WTC11 (cell line): ENCODE data around the gene NAXE.

ENCODE experiments used
- ATF1 ChIP-seq: sonication (generic); formaldehyde crosslinking; IDR thresholded peaks from 2 replicates; pipeline ENCODE4 v1.8.1; 2023; ENCODE audit warnings: mild to moderate bottlenecking, moderate library complexity, missing genetic modification reagents
- ATF2 ChIP-seq: sonication (generic); formaldehyde crosslinking; IDR thresholded peaks from 2 replicates; pipeline ENCODE4 v1.8.1; 2022; ENCODE audit warnings: low read depth, missing genetic modification reagents, borderline replicate concordance
- ATF6 ChIP-seq: sonication (generic); formaldehyde crosslinking; IDR thresholded peaks from 2 replicates; pipeline ENCODE4 v1.8.1; 2023; ENCODE audit warnings: mild to moderate bottlenecking, missing genetic modification reagents
- CDX4 ChIP-seq: fragments of 250-450 bp; sonication (Bioruptor Pico); IDR thresholded peaks from 2 replicates; pipeline ENCODE4 v1.9.0; 2021; ENCODE audit warnings: moderate library complexity, mild to moderate bottlenecking, inconsistent platforms, borderline replicate concordance
- CTCF ChIP-seq: fragments of 200-600 bp; IDR thresholded peaks from 2 replicates; pipeline ENCODE4 v1.8.0; 2022; ENCODE audit warnings: antibody characterized with exemption
- FOXJ3 ChIP-seq: sonication (generic); formaldehyde crosslinking; IDR thresholded peaks from 2 replicates; pipeline ENCODE4 v1.9.0; 2021; ENCODE audit warnings: missing genetic modification reagents, mild to moderate bottlenecking, borderline replicate concordance
- FOXP4 ChIP-seq: sonication (generic); formaldehyde crosslinking; IDR thresholded peaks from 2 replicates; pipeline ENCODE4 v1.8.0; 2022; ENCODE audit warnings: mild to moderate bottlenecking, missing genetic modification reagents
- JUN ChIP-seq: sonication (generic); formaldehyde crosslinking; IDR thresholded peaks from 2 replicates; pipeline ENCODE4 v1.8.0; 2023; ENCODE audit warnings: mild to moderate bottlenecking, missing genetic modification reagents
- MYBL2 ChIP-seq: sonication (generic); formaldehyde crosslinking; IDR thresholded peaks from 2 replicates; pipeline ENCODE4 v1.8.1; 2023; ENCODE audit warnings: mild to moderate bottlenecking, moderate library complexity, missing genetic modification reagents
- PRDM15 ChIP-seq: sonication (generic); formaldehyde crosslinking; IDR thresholded peaks from 2 replicates; pipeline ENCODE4 v1.8.0; 2022; ENCODE audit warnings: missing genetic modification reagents
- STAT6 ChIP-seq: sonication (generic); formaldehyde crosslinking; conservative IDR thresholded peaks from 2 replicates; pipeline ENCODE4 v1.8.1; 2023; ENCODE audit warnings: mild to moderate bottlenecking, low read depth, missing genetic modification reagents, moderate library complexity
- ZSCAN18 ChIP-seq: fragments of 250-450 bp; sonication (Bioruptor Pico); IDR thresholded peaks from 2 replicates; pipeline ENCODE4 v2.1.2; 2022; ENCODE audit warnings: mild to moderate bottlenecking, moderate library complexity

GRCh38 chr1:156592158-156592909 lies 758 bp downstream of the NAXE start:
- no peak for TF ChIP-seq ATF2 (CRISPR knock-in tag)
- no peak for TF ChIP-seq MYBL2 (CRISPR knock-in tag)
- TF ChIP-seq CDX4 (CRISPR knock-in tag) = no peak
- TF ChIP-seq STAT6 = no peak
- TF ChIP-seq FOXJ3 (CRISPR knock-in tag) = no peak
- TF ChIP-seq ZSCAN18 (CRISPR knock-in tag) = no peak
- no peak for TF ChIP-seq CTCF
- TF ChIP-seq FOXP4 = no peak
- no peak for TF ChIP-seq ATF1 (CRISPR knock-in tag)
- no peak for TF ChIP-seq JUN (CRISPR knock-in tag)
- no peak for TF ChIP-seq PRDM15 (CRISPR knock-in tag)
- no peak for TF ChIP-seq ATF6
